ENCODE data around the gene TOR1AIP1. TPM values are rescaled to one million over a fixed set of nuclear protein-coding genes. Genes with fewer than 3 reads are reported as not detected.

Gene TOR1AIP1
- total RNA-seq, 1 donor from 2014 or later: 42.6 TPM

GRCh38 chr1:179875596-179876299 lies 6.3 kb upstream of the TOR1AIP1 start:
- Mint-ChIP-seq H3K4me3 (ENCODE audit: unreplicated experiment) (peak overlapping the region; percentile 86), H3K27ac (ENCODE audit: unreplicated experiment) (no peak overlapping the region), H3K27me3 (ENCODE audit: low read depth) (no peaks in the 10 kb centered on the region), H3K9me3 (ENCODE audit: low read depth) (no peaks in the 10 kb centered on the region), H3K36me3 (ENCODE audit: low read depth) (peaks cover 4% of the 10 kb centered on the region), H3K4me1 (ENCODE audit: low read depth) (peaks cover 64% of the 10 kb centered on the region)
- no peak for DNase-seq (ENCODE audit: low spot score)
- TF ChIP-seq CTCF (IDR thresholded peaks at IDR 0.05): no peak

- Mint-ChIP-seq H3K9me3 (ENCODE audit: low read depth) (no peaks in the 10 kb centered on the region), H3K36me3 (ENCODE audit: low read depth) (peaks cover 4% of the 10 kb centered on the region), H3K4me1 (ENCODE audit: low read depth) (peaks cover 67% of the 10 kb centered on the region), H3K27ac (ENCODE audit: unreplicated experiment) (peak overlapping the region; percentile 66), H3K4me3 (ENCODE audit: unreplicated experiment) (peak overlapping the region; percentile 86), H3K27me3 (ENCODE audit: low read depth) (no peaks in the 10 kb centered on the region)
- TF ChIP-seq CTCF (IDR thresholded peaks at IDR 0.05): no peak
- DNase-seq (ENCODE audit: low spot score): no peak
Observed at GRCh38 chr1:179876300-179876715, 5.8 kb upstream of the TOR1AIP1 start.

- peak; percentile 37 for TF ChIP-seq CTCF (IDR thresholded peaks at IDR 0.05)
- Mint-ChIP-seq H3K27ac (ENCODE audit: unreplicated experiment) (peak within 1 kb of the TSS; percentile 91), H3K4me1 (ENCODE audit: low read depth) (peaks cover 59% of the 10 kb centered on the region), H3K27me3 (ENCODE audit: low read depth) (no peaks in the 10 kb centered on the region), H3K9me3 (ENCODE audit: low read depth) (no peaks in the 10 kb centered on the region), H3K36me3 (ENCODE audit: low read depth) (peaks cover 4% of the 10 kb centered on the region), H3K4me3 (ENCODE audit: unreplicated experiment) (peak within 1 kb of the TSS; percentile 86)
- DNase-seq (ENCODE audit: low spot score): peak; percentile 95
Observed at GRCh38 chr1:179877586-179878265, 4.4 kb upstream of the TOR1AIP1 start, which contains the start of gene TOR1AIP2. TOR1AIP2 (minus strand) TSS chr1:179877803; CDS start chr1:179852665, 25,138 bp downstream.

- Mint-ChIP-seq H3K27me3 (ENCODE audit: low read depth) (no peaks in the 10 kb centered on the region), H3K27ac (ENCODE audit: unreplicated experiment) (no peak overlapping the region), H3K4me3 (ENCODE audit: unreplicated experiment) (no peak overlapping the region), H3K4me1 (ENCODE audit: low read depth) (peaks cover 61% of the 10 kb centered on the region), H3K36me3 (ENCODE audit: low read depth) (no peaks in the 10 kb centered on the region), H3K9me3 (ENCODE audit: low read depth) (no peaks in the 10 kb centered on the region)
- TF ChIP-seq CTCF (IDR thresholded peaks at IDR 0.05): no peak
- DNase-seq (ENCODE audit: low spot score): no peak
Observed at GRCh38 chr1:179879797-179880196, 2.3 kb upstream of the TOR1AIP1 start.

- peaks cover 46% of the 10 kb centered on the region for H3K4me1 Mint-ChIP-seq (ENCODE audit: low read depth)
- H3K27me3 Mint-ChIP-seq (ENCODE audit: low read depth): no peaks in the 10 kb centered on the region
- peaks cover 2% of the 10 kb centered on the region for H3K36me3 Mint-ChIP-seq (ENCODE audit: low read depth)
- DNase-seq (ENCODE audit: low spot score): no peak
- TF ChIP-seq CTCF (IDR thresholded peaks at IDR 0.05): no peak
- H3K4me3 Mint-ChIP-seq (ENCODE audit: unreplicated experiment): peak overlapping the region; percentile 93
- H3K9me3 Mint-ChIP-seq (ENCODE audit: low read depth): no peaks in the 10 kb centered on the region
- peak overlapping the region; percentile 100 for H3K27ac Mint-ChIP-seq (ENCODE audit: unreplicated experiment)
Observed at GRCh38 chr1:179881642-179882252, 338 bp upstream of the TOR1AIP1 start.

Data from chondrocyte (in vitro differentiated cells).